ENCODE measurements around the gene BEST2.

GRCh38 chr19:12806242-12807081 is 54.9 kb downstream of the BEST2 start, which contains the start of gene RNASEH2A:
- TF ChIP-seq CTCF (IDR thresholded peaks at IDR 0.05 in 8 of 11, conservative IDR thresholded peaks at IDR 0.05 in 3 of 11): peak in 5 of 11 experiments; percentile 15 to 44 (median 40)
- no peak for TF ChIP-seq POLR2A (IDR thresholded peaks at IDR 0.05)
- peak; percentile 86 to 94 (median 87) for TF ChIP-seq POLR2AphosphoS5 (IDR thresholded peaks at IDR 0.05)
